B cell (primary cell): Measurements from ENCODE around the gene STK38L. TPM values are rescaled to one million over a fixed set of nuclear protein-coding genes. Genes with fewer than 3 reads are reported as not detected.

ENCODE experiments used
- ATAC-seq: fragments of 200-7000 bp; cut with Tn5 transposase; one replicate; pipeline ENCODE4 v1.10.0; 2021; ENCODE audit warnings: low read depth, mild to moderate bottlenecking, moderate number of reproducible peaks, moderate library complexity
- CTCF ChIA-PET: fragments of 350-600 bp; sonication (Branson Sonifier 250); formaldehyde crosslinking; loops from one replicate; lab custom pipeline; 2021; ENCODE audit warnings: antibody characterized with exemption, inconsistent platforms; lab: Charles Lee
- POLR2A ChIA-PET: fragments of 350-600 bp; sonication (Branson Sonifier 250); formaldehyde crosslinking; loops from one replicate; lab custom pipeline; 2021; ENCODE audit warnings: antibody characterized with exemption; lab: Charles Lee
- DNase-seq: peaks from one replicate; pipeline ENCODE4 v3.0.0; 2013
- H2AFZ ChIP-seq: 2 replicates; pipeline ENCODE4 v1.6.1; 2012; ENCODE audit warnings: mild to moderate bottlenecking, low read depth, low read length; ENCODE audit not compliant: insufficient read depth, poor library complexity, severe bottlenecking
- H3K27ac ChIP-seq, 2 donors: 1 replicate in 1 of 2; 2 replicates in 1 of 2; pipeline ENCODE4 v1.5.1; 2012 to 2013; ENCODE audit warnings: low read length in 2 of 2, mild to moderate bottlenecking in 2 of 2, moderate library complexity in 1 of 2
- H3K27me3 ChIP-seq, 4 experiments: fragments of 200-600 bp in 1 of 4; sonication (generic) in 1 of 4; replicated peaks in 1 of 4; 1 replicate in 2 of 4; 2 replicates in 2 of 4; pipeline versions ENCODE4 v1.6.1 to v1.7.0; 2013 to 2016; ENCODE audit warnings: low read length in 3 of 4, mild to moderate bottlenecking in 2 of 4, mixed read lengths in 1 of 4, moderate library complexity in 1 of 4; ENCODE audit not compliant: insufficient read depth in 4 of 4, control insufficient read depth in 3 of 4; ENCODE audit errors: control extremely low read depth in 1 of 4
- H3K36me3 ChIP-seq, 2 experiments: replicated peaks in 1 of 2; 1 replicate in 1 of 2; 2 replicates in 1 of 2; pipeline versions ENCODE4 v1.6.1 to v1.7.1; 2013; ENCODE audit warnings: low read length in 1 of 2; ENCODE audit not compliant: insufficient read depth in 2 of 2, control insufficient read depth in 1 of 2; ENCODE audit errors: control extremely low read depth in 1 of 2, extremely low read depth in 1 of 2
- H3K4me1 ChIP-seq, 2 donors: fragments of 200-600 bp in 1 of 2; sonication (generic) in 1 of 2; 1 replicate in 1 of 2; 2 replicates in 1 of 2; pipeline versions ENCODE4 v1.5.1 to v1.6.1; 2013 to 2017; ENCODE audit warnings: low read length in 2 of 2; ENCODE audit not compliant: control insufficient read depth in 2 of 2, insufficient read depth in 2 of 2
- H3K4me2 ChIP-seq: replicated peaks from 2 replicates; pipeline ENCODE3; 2012; ENCODE audit warnings: mild to moderate bottlenecking, low read depth, low read length; ENCODE audit not compliant: poor library complexity, severe bottlenecking
- H3K4me3 ChIP-seq, 5 experiments: fragments of 200-600 bp in 1 of 5; sonication (generic) in 1 of 5; 1 replicate in 3 of 5; 2 replicates in 2 of 5; pipeline versions ENCODE4 v1.5.1 to v1.7.0; 2011 to 2016; ENCODE audit warnings: low read length in 4 of 5, mild to moderate bottlenecking in 4 of 5, low read depth in 2 of 5, control low read depth in 1 of 5, moderate library complexity in 1 of 5; ENCODE audit not compliant: insufficient read depth in 1 of 5; ENCODE audit errors: control extremely low read depth in 1 of 5, extremely low read depth in 1 of 5
- H3K79me2 ChIP-seq: fragments of 200-600 bp; sonication (generic); one replicate; pipeline ENCODE4 v1.6.0; 2016; ENCODE audit warnings: low read length; ENCODE audit not compliant: control insufficient read depth, insufficient read depth
- H3K9ac ChIP-seq: fragments of 200-600 bp; sonication (generic); 2 replicates; pipeline ENCODE4 v1.6.1; 2017; ENCODE audit warnings: mild to moderate bottlenecking, low read length, moderate library complexity
- H3K9me3 ChIP-seq, 3 donors: one replicate each; pipeline versions ENCODE4 v1.6.1 to v1.7.1; 2013; ENCODE audit warnings: low read length in 2 of 3; ENCODE audit not compliant: control insufficient read depth in 2 of 3, insufficient read depth in 1 of 3; ENCODE audit errors: control extremely low read depth in 1 of 3
- H4K20me1 ChIP-seq: 2 replicates; pipeline ENCODE4 v1.6.0; 2012; ENCODE audit warnings: mild to moderate bottlenecking, low read length; ENCODE audit not compliant: insufficient read depth, control insufficient read depth, poor library complexity, severe bottlenecking
- H3K27ac Mint-ChIP-seq: one replicate; pipeline ENCODE4 v1.8.0; 2021; ENCODE audit warnings: mixed read lengths
- H3K27me3 Mint-ChIP-seq: one replicate; pipeline ENCODE4 v1.8.0; 2021; ENCODE audit warnings: mixed read lengths
- H3K4me1 Mint-ChIP-seq: one replicate; pipeline ENCODE4 v1.8.0; 2021; ENCODE audit warnings: mixed read lengths
- H3K4me3 Mint-ChIP-seq: one replicate; pipeline ENCODE4 v1.8.0; 2021; ENCODE audit warnings: mixed read lengths
- H3K9me3 Mint-ChIP-seq: one replicate; pipeline ENCODE4 v1.8.0; 2022; ENCODE audit warnings: mixed read lengths; ENCODE audit not compliant: insufficient read depth
- CTCF ChIP-seq: fragments of 200-600 bp; IDR thresholded peaks from one replicate; pipeline ENCODE4 v1.8.0; 2022; ENCODE audit warnings: antibody characterized with exemption, mild to moderate bottlenecking
- EZH2 ChIP-seq: IDR thresholded peaks from 2 replicates; pipeline ENCODE4 v1.6.1; 2012; ENCODE audit warnings: borderline replicate concordance, low read depth, mild to moderate bottlenecking, moderate library complexity, low read length; ENCODE audit not compliant: insufficient read depth, poor library complexity, severe bottlenecking
- WGBS: methylation state at CpG from one replicate; pipeline ENCODE4 v1.1.5; 2013; ENCODE audit warnings: missing lambda C conversion rate; ENCODE audit not compliant: insufficient coverage; 5-methylcytosine and 5-hydroxymethylcytosine counted together
- intact Hi-C: fragments of 100-400 bp; cut with micrococcal nuclease; formaldehyde crosslinking; loops from one replicate; pipeline ENCODE4 v1.10.0; 2022
- polyA plus RNA-seq: library from polyadenylated mRNA; depleted of rRNA; stranded (reverse); fragments of >200 nt; gene quantifications from 2 replicates; pipeline ENCODE4 v1.2.3, GENCODE V29; 2012
- total RNA-seq, 2 donors: library from RNA; stranded (reverse); fragments of 120-200 nt in 1 of 2; gene quantifications; 1 replicate in 1 of 2; 2 replicates in 1 of 2; pipeline versions ENCODE4 v1.2.3 to v1.2.4, GENCODE V29; 2013 to 2022

STK38L gene
- total and polyA plus RNA-seq, 2 donors (not counting 1 experiment from before 2014, with no cell fraction given) = 5.5 to 21.2 TPM

GRCh38 chr12:27330846-27331245, 86.8 kb downstream of the STK38L start:
- Histone ChIP-seq H3K4me2 (no peak overlapping the region), H4K20me1 (no peaks in the 10 kb centered on the region), H3K9ac (no peak overlapping the region), H2AFZ (no peak overlapping the region), H3K4me1 (peaks cover 13 to 14% of the 10 kb centered on the region in 2 donors), H3K9me3 (no peaks in the 10 kb centered on the region), H3K27me3 (peaks cover 0 to 22% (median 20%) of the 10 kb centered on the region in 4 experiments), H3K36me3 (no peaks in the 10 kb centered on the region), H3K27ac (no peak overlapping the region), H3K79me2 (no peaks in the 10 kb centered on the region), H3K4me3 (no peak overlapping the region)
- Mint-ChIP-seq H3K4me3 (no peak overlapping the region), H3K4me1 (peaks cover 26% of the 10 kb centered on the region), H3K27ac (no peak overlapping the region), H3K9me3 (no peaks in the 10 kb centered on the region), H3K27me3 (peaks cover 29% of the 10 kb centered on the region)
- CTCF ChIA-PET = interaction anchor here (1.2 kb wide), 1 partner anchor 25 kb away, joined by 9 read pairs; no protein-coding TSS in a partner anchor
- POLR2A ChIA-PET = interaction anchor here (0.8 kb wide), 1 partner anchor 87 kb away, joined by 3 read pairs; the partner anchor contains the start of gene STK38L
- DNase-seq (no peak), ATAC-seq (no peak)
- intact Hi-C loops = no loop called here
- TF ChIP-seq CTCF (no peak), EZH2 (no peak)
- WGBS = no CpG with 5 or more reads among the region's 1 CpG

GRCh38 chr12:27331291-27331926, 87.3 kb downstream of the STK38L start:
- Histone ChIP-seq H3K4me2 (no peak overlapping the region), H3K79me2 (no peaks in the 10 kb centered on the region), H3K4me3 (no peak overlapping the region), H3K9me3 (no peaks in the 10 kb centered on the region), H2AFZ (no peak overlapping the region), H3K27me3 (peaks cover 0 to 24% (median 20%) of the 10 kb centered on the region in 4 experiments), H3K4me1 (peaks cover 13 to 14% of the 10 kb centered on the region in 2 donors), H3K9ac (no peak overlapping the region), H4K20me1 (no peaks in the 10 kb centered on the region), H3K36me3 (no peaks in the 10 kb centered on the region), H3K27ac (no peak overlapping the region)
- ChIA-PET CTCF (interaction anchor here (1.2 to 1.3 kb wide), 2 partner anchors 25 to 28 kb away, joined by 3 to 9 read pairs; no protein-coding TSS in a partner anchor), POLR2A (interaction anchor here (0.8 kb wide), 1 partner anchor 87 kb away, joined by 3 read pairs; the partner anchor contains the start of gene STK38L)
- H3K9me3 Mint-ChIP-seq = no peaks in the 10 kb centered on the region
- no peak overlapping the region for H3K27ac Mint-ChIP-seq
- H3K4me1 Mint-ChIP-seq = peaks cover 26% of the 10 kb centered on the region
- H3K4me3 Mint-ChIP-seq = peak overlapping the region; percentile 46
- intact Hi-C loops = no loop called here
- peak; percentile 26 for DNase-seq
- no peak for TF ChIP-seq CTCF
- TF ChIP-seq EZH2 = no peak
- peaks cover 29% of the 10 kb centered on the region for H3K27me3 Mint-ChIP-seq
- no peak for ATAC-seq
- WGBS = 83% methylated on average over 2 of the region's 7 CpGs
